ENCODE measurements around the gene RPTOR. TPM values are rescaled to one million over a fixed set of nuclear protein-coding genes. Genes with fewer than 3 reads are reported as not detected.

RPTOR gene
- total RNA-seq, 4 donors from 2014 or later: 23.6 to 37.0 (median 27.8) TPM

DNA sequence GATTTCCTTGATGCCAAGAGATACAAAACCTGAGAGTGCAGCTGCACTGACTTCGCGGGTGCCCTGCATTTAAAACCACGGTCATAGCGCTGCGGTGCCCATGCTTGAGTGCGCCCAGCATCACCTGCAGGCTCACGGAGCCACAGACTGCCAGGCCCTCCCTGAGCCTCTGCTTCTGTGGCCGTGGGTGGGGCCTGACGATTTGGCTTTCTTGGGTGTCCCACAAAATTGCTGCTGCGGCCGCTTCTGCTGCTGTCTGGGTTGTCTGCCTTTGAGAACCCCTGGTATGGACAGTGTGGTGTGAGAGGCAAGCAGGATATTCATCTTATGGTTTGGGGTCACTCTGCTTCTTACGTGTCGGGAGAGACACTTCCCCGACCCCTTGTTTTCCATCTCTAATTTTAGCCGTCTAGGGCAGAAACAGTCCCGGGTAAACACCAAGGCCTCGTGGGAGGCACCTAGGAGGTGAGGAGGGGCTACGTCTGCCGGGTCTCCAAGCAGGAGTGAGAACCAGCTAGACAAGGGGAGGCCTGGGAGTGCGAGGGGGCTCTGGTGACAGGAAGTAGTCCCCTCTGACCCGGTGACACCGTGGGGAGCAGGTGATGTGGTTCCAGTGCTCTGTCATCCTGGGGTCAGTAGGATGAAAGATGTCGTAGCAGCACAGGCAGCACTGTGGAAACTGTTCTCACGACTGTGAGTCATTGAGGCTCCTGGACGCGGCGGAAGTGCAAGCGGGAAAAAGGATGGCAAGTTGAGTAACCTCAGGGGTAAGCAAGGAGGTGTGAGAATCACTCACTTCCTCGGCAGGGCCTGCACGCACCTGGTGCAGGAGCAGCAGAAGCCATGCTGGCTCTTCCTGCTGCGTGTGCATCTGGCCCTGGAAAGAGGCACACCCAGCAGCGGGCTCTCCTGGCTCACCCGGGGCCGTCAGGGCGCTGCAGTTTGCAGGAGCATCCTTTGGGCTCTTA lies 176.3 kb downstream of the RPTOR start:
- peak; percentile 16 for ATAC-seq (ENCODE audit: low FRiP score)
- DNase-seq (ENCODE audit: low spot score): no peak
- TF ChIP-seq, protein P1, sequence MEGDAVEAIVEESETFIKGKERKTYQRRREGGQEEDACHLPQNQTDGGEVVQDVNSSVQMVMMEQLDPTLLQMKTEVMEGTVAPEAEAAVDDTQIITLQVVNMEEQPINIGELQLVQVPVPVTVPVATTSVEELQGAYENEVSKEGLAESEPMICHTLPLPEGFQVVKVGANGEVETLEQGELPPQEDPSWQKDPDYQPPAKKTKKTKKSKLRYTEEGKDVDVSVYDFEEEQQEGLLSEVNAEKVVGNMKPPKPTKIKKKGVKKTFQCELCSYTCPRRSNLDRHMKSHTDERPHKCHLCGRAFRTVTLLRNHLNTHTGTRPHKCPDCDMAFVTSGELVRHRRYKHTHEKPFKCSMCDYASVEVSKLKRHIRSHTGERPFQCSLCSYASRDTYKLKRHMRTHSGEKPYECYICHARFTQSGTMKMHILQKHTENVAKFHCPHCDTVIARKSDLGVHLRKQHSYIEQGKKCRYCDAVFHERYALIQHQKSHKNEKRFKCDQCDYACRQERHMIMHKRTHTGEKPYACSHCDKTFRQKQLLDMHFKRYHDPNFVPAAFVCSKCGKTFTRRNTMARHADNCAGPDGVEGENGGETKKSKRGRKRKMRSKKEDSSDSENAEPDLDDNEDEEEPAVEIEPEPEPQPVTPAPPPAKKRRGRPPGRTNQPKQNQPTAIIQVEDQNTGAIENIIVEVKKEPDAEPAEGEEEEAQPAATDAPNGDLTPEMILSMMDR (IDR thresholded peaks at IDR 0.05): no peak

DNA sequence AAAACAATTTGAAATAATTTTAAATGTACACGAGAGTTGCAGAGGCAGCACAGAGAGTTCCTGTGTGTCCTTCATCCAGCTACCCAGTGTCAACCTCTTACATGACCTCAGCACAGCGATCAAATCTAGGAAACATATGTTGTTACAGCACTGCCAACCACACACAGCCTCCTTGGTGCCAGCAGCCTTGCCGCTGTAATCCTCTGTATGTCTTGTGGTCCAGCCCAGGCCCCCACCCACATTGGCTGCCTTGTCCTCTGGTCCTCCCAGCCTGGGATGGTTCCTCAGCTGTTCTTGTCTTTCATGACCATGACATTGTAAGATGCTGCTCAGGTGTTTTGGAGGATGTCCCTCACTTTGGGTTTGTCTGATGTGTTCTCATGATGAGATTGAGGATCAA lies 178.0 kb downstream of the RPTOR start:
- TF ChIP-seq, protein P1 (IDR thresholded peaks at IDR 0.05): no peak
- DNase-seq (ENCODE audit: low spot score): no peak
- ATAC-seq (ENCODE audit: low FRiP score): no peak

DNA sequence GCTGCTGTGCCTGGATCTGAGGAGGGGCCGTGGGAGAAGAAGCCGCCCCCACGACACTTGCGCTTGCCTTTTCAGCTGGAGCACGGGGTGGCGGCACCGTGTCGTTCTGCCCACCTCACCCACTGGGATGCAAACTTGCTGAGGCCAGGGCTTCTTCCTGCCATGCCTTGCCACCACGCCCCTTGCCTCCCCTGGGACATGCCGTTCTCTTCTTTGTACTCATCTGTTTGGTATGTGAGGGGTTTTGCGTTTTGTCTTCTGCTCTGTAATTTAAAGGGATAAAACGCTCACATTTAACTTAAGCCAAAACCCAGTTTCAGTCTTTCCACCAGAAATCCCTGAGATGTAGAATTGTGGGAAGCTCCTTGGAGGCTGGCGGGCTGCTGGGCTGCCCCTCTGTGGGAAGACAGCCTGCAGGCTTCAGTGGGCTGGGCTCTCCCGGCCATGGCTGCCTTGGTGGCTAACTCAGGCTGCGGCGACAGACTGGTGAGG lies 180.2 kb downstream of the RPTOR start:
- TF ChIP-seq, protein P1 (IDR thresholded peaks at IDR 0.05): no peak
- DNase-seq (ENCODE audit: low spot score) (no peak), ATAC-seq (ENCODE audit: low FRiP score) (no peak)

DNA sequence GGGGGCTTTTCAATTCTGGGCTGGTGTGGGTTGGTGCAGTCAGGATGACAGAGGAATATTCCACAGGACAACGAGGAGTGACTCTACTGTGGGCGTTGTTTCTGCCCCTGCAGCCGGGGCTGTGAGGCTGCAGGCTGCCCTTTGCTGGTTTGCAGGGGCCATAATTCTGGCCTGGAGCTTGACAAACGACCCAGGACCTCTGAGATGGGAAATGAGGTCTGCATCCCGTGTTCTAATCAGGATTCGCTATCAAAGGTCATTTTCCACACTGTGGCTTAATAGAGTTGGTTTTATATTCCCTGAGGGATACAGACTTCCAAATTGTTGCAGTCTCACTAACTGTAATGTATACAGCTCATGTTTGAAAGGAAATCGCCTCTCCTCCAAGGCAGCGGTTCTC lies 180.9 kb downstream of the RPTOR start:
- TF ChIP-seq, protein P1 (IDR thresholded peaks at IDR 0.05): no peak
- ATAC-seq (ENCODE audit: low FRiP score): no peak

DNA sequence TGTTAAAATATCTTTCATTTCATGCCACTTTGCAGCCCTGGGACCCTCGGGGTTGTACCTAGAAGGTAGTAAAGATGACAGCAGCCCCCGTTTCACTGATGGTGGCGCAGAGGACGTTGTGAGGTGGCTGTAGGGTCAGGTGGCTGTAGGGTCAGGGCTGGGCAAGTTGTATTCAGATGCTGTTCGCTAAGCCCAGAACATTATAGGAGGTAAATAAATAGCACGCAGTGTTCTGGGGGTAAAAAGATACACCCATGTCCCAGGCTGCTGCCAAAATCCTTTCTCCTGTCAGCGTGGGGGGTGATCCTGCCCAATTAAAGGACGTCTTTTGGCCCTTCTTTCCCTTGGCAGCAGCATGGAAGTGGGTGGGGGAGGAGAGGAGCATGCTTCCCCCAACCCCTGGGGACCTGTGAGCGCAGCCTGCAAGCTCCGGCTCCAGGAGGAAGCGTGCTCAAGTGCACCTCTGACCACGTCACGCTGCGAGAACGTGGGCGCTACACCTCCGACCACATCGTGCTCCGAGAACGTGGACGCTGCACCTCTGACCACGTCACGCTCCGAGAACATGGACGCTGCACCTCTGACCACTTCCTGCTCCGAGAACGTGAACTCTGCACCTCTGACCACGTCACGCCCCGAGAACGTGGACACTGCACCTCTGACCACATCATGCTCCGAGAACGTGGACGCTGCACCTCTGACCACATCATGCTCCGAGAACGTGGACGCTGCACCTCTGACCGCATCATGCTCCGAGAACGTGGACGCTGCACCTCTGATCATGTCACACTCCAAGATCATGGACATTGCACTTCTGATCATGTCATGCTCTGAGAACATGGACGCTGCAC lies 182.1 kb downstream of the RPTOR start:
- TF ChIP-seq, protein P1 (IDR thresholded peaks at IDR 0.05): no peak
- ATAC-seq (ENCODE audit: low FRiP score) (no peak), DNase-seq (ENCODE audit: low spot score) (no peak)

More for the DNA sequence above, 180.9 kb downstream of the RPTOR start:
- no peak for DNase-seq (ENCODE audit: low spot score)

DNA sequence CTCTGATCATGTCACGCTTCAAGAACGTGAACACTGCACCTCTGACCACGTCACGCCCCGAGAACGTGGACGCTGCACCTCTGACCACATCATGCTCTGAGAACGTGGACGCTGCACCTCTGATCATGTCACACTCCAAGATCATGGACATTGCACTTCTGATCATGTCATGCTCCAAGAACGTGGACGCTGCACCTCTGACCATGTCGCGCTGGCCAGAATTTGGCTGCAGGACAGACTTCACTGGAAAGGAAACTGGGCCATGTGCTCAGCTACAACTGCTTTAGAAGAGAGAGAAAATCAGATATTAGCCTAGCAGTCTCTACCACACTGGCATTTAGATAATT lies 182.7 kb downstream of the RPTOR start:
- DNase-seq (ENCODE audit: low spot score): no peak
- ATAC-seq (ENCODE audit: low FRiP score): no peak
- TF ChIP-seq, protein P1 (IDR thresholded peaks at IDR 0.05): no peak
